ENCODE data around the gene KIRREL3. TPM values are rescaled to one million over a fixed set of nuclear protein-coding genes. Genes with fewer than 3 reads are reported as not detected.

The KIRREL3 gene
- total and polyA plus RNA-seq, 2 of the 8 experiments (the other 6 are each of a cell fraction or from before 2014, with no cell fraction given): 0.29 to 0.32 TPM

DNA sequence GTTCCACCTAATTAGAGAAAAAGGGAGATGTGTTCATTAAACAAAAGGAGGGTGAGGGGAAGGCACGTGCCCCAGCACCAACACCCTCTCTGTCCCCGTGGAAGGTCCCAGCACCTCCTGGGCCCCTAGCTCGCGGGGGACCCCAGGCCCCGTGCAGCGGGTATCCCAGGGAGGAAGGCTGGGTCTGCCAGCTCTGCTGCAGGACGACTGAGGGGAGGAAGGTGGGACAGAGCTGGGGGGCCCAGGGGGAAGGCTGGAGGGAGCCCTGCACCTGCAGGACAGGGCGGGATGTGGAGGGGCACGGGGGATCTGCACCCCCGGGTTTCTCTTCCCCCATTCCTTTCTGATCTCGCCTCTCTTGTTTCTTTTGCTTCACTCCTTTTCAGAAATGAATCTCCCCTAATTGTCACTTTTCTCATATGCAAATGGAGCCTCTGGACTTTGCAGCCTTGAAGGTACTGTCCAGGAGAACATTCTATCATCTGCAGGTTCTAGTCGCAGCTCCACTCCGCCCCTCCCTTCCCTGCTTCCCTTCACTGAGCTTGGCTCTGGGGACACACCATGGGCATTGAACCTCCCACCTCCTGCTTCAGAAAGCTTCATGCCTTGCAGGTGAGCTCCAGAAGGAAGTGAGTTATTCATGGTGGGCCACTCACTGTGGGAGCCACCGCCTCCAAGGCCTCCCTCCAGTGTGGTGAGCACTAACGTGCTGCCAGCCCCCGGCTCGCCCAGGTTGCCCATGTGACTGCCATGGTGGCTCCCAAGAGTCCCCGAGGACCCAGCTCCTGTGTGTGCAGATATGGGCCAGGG, 534.1 kb downstream of the KIRREL3 start:
- POLR2A ChIA-PET (ENCODE audit: partially characterized antibody): interaction anchor here (0.8 kb wide), 1 partner anchor 14 kb away, joined by 3 read pairs; no protein-coding TSS in a partner anchor
- Histone ChIP-seq H2BK5ac (ENCODE audit: low read depth, low read length) (no peak overlapping the region), H4K5ac (ENCODE audit: insufficient read length, low read depth, low read length) (no peak overlapping the region), H3K18ac (ENCODE audit: extremely low read depth, low read length) (no peak overlapping the region; the same call in 1 of the 2 replicates), H4K91ac (replicated peaks; ENCODE audit: insufficient read length, low read length) (no peak overlapping the region), H3K79me2 (ENCODE audit: control insufficient read depth in 1 of 2, insufficient read depth in 2 of 2, low read length in 2 of 2) (no peaks in the 10 kb centered on the region), H3K23ac (ENCODE audit: insufficient read length) (no peak overlapping the region), H3K4me2 (ENCODE audit: insufficient read depth in 1 of 2, low read depth in 2 of 2, low read length in 2 of 2) (no peak overlapping the region), H3K27me3 (replicated peaks in 1 of 4; ENCODE audit: control insufficient read depth in 3 of 4, extremely low read depth in 1 of 4, insufficient read depth in 3 of 4, low read length in 3 of 4) (no peaks in the 10 kb centered on the region), H2BK120ac (replicated peaks; ENCODE audit: low read depth, low read length) (no peak overlapping the region), H3K4ac (replicated peaks; ENCODE audit: insufficient read length, low read depth, low read length) (no peak overlapping the region), H3K9me3 (ENCODE audit: insufficient read depth in 2 of 2, low read depth in 1 of 2, low read length in 1 of 2) (no peaks in the 10 kb centered on the region), H2BK20ac (ENCODE audit: low read length) (0 out of 2 replicates have a peak overlapping the region, but pooled peaks have one; percentile 66), H3K4me3 (ENCODE audit: extremely low read depth in 1 of 4, insufficient read depth in 2 of 4, low read depth in 3 of 4, low read length in 4 of 4) (no peak overlapping the region), H4K20me1 (replicated peaks in 1 of 2; ENCODE audit: control insufficient read depth in 1 of 2, insufficient read depth in 2 of 2, low read length in 2 of 2) (peaks cover 0 to 2% of the 10 kb centered on the region in 2 experiments), H3K4me1 (replicated peaks in 1 of 4; ENCODE audit: control insufficient read depth in 3 of 4, insufficient read depth in 4 of 4, low read length in 3 of 4) (peaks cover 0 to 4% (median under 1%) of the 10 kb centered on the region in 4 experiments; a peak in 3 of 7 replicates), H3K23me2 (ENCODE audit: low read depth, low read length) (no peaks in the 10 kb centered on the region), H3K56ac (replicated peaks; ENCODE audit: insufficient read length, low read depth, low read length) (no peak overlapping the region), H2AFZ (ENCODE audit: low read length) (no peak overlapping the region), H4K8ac (ENCODE audit: extremely low read depth, insufficient read depth, low read length) (no peak overlapping the region), H2BK12ac (ENCODE audit: low read depth, low read length) (0 out of 2 replicates have a peak overlapping the region, but pooled peaks have one; percentile 9), H3K9ac (replicated peaks in 1 of 4; ENCODE audit: extremely low read depth in 1 of 4, low read depth in 3 of 4, low read length in 3 of 4) (no peak overlapping the region), H3K36me3 (ENCODE audit: control insufficient read depth in 2 of 4, insufficient read depth in 4 of 4, low read length in 3 of 4) (no peaks in the 10 kb centered on the region), H3K27ac (ENCODE audit: low read depth, low read length) (no peak overlapping the region), H3K14ac (ENCODE audit: insufficient read length) (no peak overlapping the region), H2BK15ac (ENCODE audit: low read length) (peak overlapping the region; percentile 16; the same call in 1 of the 2 replicates), H2AK5ac (ENCODE audit: low read depth, low read length) (no peak overlapping the region), H3K79me1 (ENCODE audit: low read depth, low read length) (no peaks in the 10 kb centered on the region)
- DNase-seq (ENCODE audit: low read depth in 1 of 2, low spot score in 2 of 2) (no peak), FAIRE-seq (no peak)
- CTCF ChIA-PET (ENCODE audit: partially characterized antibody): interaction anchor here (0.8 to 7.4 kb wide), 5 partner anchors 14 to 141 kb away, joined by 3 to 57 read pairs (median 4); no protein-coding TSS in a partner anchor
- WGBS, 2 experiments (ENCODE audit: extremely low coverage in 1 of 2, insufficient coverage in 1 of 2, insufficient read length in 1 of 2, insufficient replicate concordance in 2 of 2, low coverage in 1 of 2, low lambda C conversion rate in 2 of 2, missing lambda C conversion rate in 1 of 2): 81% methylated on average over 14 of the region's 18 CpGs; no CpG with 5 or more reads in 1 of the 2 experiments
- TF ChIP-seq ATF3 (IDR thresholded peaks at IDR 0.05; ENCODE audit: insufficient read depth, low read depth, low read length) (no peak), JUND (IDR thresholded peaks at IDR 0.05; ENCODE audit: low read length) (no peak), KDM5A (IDR thresholded peaks at IDR 0.05; ENCODE audit: low read length) (no peak), EP300 (IDR thresholded peaks at IDR 0.05; ENCODE audit: borderline replicate concordance in 1 of 2, low read depth in 2 of 2, low read length in 2 of 2) (no peak), NRF1 (IDR thresholded peaks at IDR 0.05; ENCODE audit: low read depth, low read length) (no peak)
- TF ChIP-seq, protein P1, sequence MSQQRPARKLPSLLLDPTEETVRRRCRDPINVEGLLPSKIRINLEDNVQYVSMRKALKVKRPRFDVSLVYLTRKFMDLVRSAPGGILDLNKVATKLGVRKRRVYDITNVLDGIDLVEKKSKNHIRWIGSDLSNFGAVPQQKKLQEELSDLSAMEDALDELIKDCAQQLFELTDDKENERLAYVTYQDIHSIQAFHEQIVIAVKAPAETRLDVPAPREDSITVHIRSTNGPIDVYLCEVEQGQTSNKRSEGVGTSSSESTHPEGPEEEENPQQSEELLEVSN (IDR thresholded peaks at IDR 0.05): no peak

All from H1 (cell line).